ENCODE data around the gene MAST4.
"Not testable (repeated sequence)": the region's sequence is repeated elsewhere in the genome, so short reads cannot be mapped to it uniquely, and the experiment has no call there.

The MAST4 gene

GRCh38 chr5:67168069-67168468 lies 571.9 kb downstream of the MAST4 start:
- DNase-seq (ENCODE audit: low spot score) (no peak), FAIRE-seq (no peak)

- FAIRE-seq (no peak), DNase-seq (ENCODE audit: low spot score) (no peak)
These were observed 574.6 kb downstream of the MAST4 start for GRCh38 chr5:67170767-67171166.

GRCh38 chr5:67173351-67173750 lies 577.2 kb downstream of the MAST4 start:
- not testable (repeated sequence) for DNase-seq (ENCODE audit: low spot score); FAIRE-seq

GRCh38 chr5:67173959-67174358 lies 577.8 kb downstream of the MAST4 start:
- no peak for DNase-seq (ENCODE audit: low spot score)
- FAIRE-seq: no peak

- DNase-seq (ENCODE audit: low spot score) (no peak), FAIRE-seq (no peak)
These were observed 580.7 kb downstream of the MAST4 start for GRCh38 chr5:67176936-67177335.

GRCh38 chr5:67178085-67178484 lies 581.9 kb downstream of the MAST4 start:
- DNase-seq (ENCODE audit: low spot score) (no peak), FAIRE-seq (no peak)

GRCh38 chr5:67178966-67179365 lies 582.8 kb downstream of the MAST4 start:
- no peak for FAIRE-seq
- no peak for DNase-seq (ENCODE audit: low spot score)

GRCh38 chr5:67179697-67180361 lies 583.6 kb downstream of the MAST4 start:
- FAIRE-seq: no peak
- DNase-seq (ENCODE audit: low spot score): no peak

- no peak for FAIRE-seq
- DNase-seq (ENCODE audit: low spot score): no peak
These were observed 585.5 kb downstream of the MAST4 start for GRCh38 chr5:67181648-67182221.

GRCh38 chr5:67182301-67182790 lies 586.2 kb downstream of the MAST4 start:
- FAIRE-seq (no peak), DNase-seq (ENCODE audit: low spot score) (peak; percentile 57)

GRCh38 chr5:67183859-67184258 lies 587.7 kb downstream of the MAST4 start:
- FAIRE-seq (no peak), DNase-seq (ENCODE audit: low spot score) (no peak)

- no peak for FAIRE-seq
- no peak for DNase-seq (ENCODE audit: low spot score)
These were observed 591.0 kb downstream of the MAST4 start for GRCh38 chr5:67187006-67187715.

GRCh38 chr5:67188274-67189078 lies 592.3 kb downstream of the MAST4 start:
- FAIRE-seq: no peak
- DNase-seq (ENCODE audit: low spot score): no peak

- FAIRE-seq: no peak
- no peak for DNase-seq (ENCODE audit: low spot score)
These were observed 592.8 kb downstream of the MAST4 start for GRCh38 chr5:67189079-67189354.

- FAIRE-seq (no peak), DNase-seq (ENCODE audit: low spot score) (no peak)
These were observed 593.7 kb downstream of the MAST4 start for GRCh38 chr5:67189931-67190330.

- FAIRE-seq (no peak), DNase-seq (ENCODE audit: low spot score) (no peak)
These were observed 594.2 kb downstream of the MAST4 start for GRCh38 chr5:67190410-67190809.

- DNase-seq (ENCODE audit: low spot score): no peak
- no peak for FAIRE-seq
These were observed 594.7 kb downstream of the MAST4 start for GRCh38 chr5:67190861-67191260.

- DNase-seq (ENCODE audit: low spot score) (no peak), FAIRE-seq (no peak)
These were observed 596.7 kb downstream of the MAST4 start for GRCh38 chr5:67192719-67193438.

GRCh38 chr5:67193439-67193807 lies 597.2 kb downstream of the MAST4 start:
- no peak for FAIRE-seq
- no peak for DNase-seq (ENCODE audit: low spot score)

GRCh38 chr5:67194166-67194565 lies 598.0 kb downstream of the MAST4 start:
- DNase-seq (ENCODE audit: low spot score) (no peak), FAIRE-seq (no peak)
